K562 (cell line): ENCODE measurements around the gene GBP7. TPM values are rescaled to one million over a fixed set of nuclear protein-coding genes. Genes with fewer than 3 reads are reported as not detected.

Source experiments
- AFF4 ChIP-seq: sonication (generic); formaldehyde crosslinking; IDR thresholded peaks from 2 replicates; pipeline ENCODE4 v1.8.0; 2023; ENCODE audit warnings: mild to moderate bottlenecking, missing genetic modification reagents
- CCNT2 ChIP-seq: IDR thresholded peaks from 2 replicates; pipeline ENCODE4 v1.6.1; 2011; ENCODE audit warnings: borderline replicate concordance, low read depth, mild to moderate bottlenecking, moderate library complexity, mixed read lengths, low read length; ENCODE audit not compliant: insufficient read length; ENCODE audit errors: extremely low read depth
- CHD2 ChIP-seq: IDR thresholded peaks from 2 replicates; pipeline ENCODE4 v1.6.1; 2011; ENCODE audit warnings: low read depth, low read length
- DACH1 ChIP-seq: fragments of 450-650 bp; IDR thresholded peaks from 2 replicates; pipeline ENCODE4 v1.6.1; 2018; ENCODE audit not compliant: partially characterized antibody
- DLX4 ChIP-seq: fragments of 250-450 bp; sonication (Bioruptor Pico); IDR thresholded peaks from 2 replicates; pipeline ENCODE4 v1.6.1; 2021; ENCODE audit warnings: mild to moderate bottlenecking
- ETS1 ChIP-seq: conservative IDR thresholded peaks from 2 replicates; pipeline ENCODE4 v1.6.1; 2011; ENCODE audit warnings: low read depth, mild to moderate bottlenecking, low read length; ENCODE audit not compliant: control insufficient read depth
- FIP1L1 ChIP-seq: fragments of 200-400 bp; formaldehyde crosslinking; IDR thresholded peaks from 2 replicates; pipeline ENCODE4 v1.6.1; 2018; ENCODE audit warnings: mild to moderate bottlenecking, low read depth, low read length; ENCODE audit not compliant: poor library complexity, severe bottlenecking
- GMEB1 ChIP-seq: fragments of 250-450 bp; sonication (Bioruptor Pico); IDR thresholded peaks from 2 replicates; pipeline ENCODE4 v1.4.0; 2020; ENCODE audit warnings: mild to moderate bottlenecking
- HCFC1 ChIP-seq: IDR thresholded peaks from 2 replicates; pipeline ENCODE4 v1.6.1; 2012; ENCODE audit warnings: low read depth, low read length, improper control_type of control experiment
- HDAC8 ChIP-seq: fragments of 450-650 bp; IDR thresholded peaks from 2 replicates; pipeline ENCODE4 v1.6.1; 2016; ENCODE audit warnings: mild to moderate bottlenecking, missing genetic modification characterization, moderate library complexity, missing compliant biosample characterization
- IRF2 ChIP-seq: sonication (generic); formaldehyde crosslinking; IDR thresholded peaks from 2 replicates; pipeline ENCODE4 v1.8.1; 2022; ENCODE audit warnings: mild to moderate bottlenecking, missing genetic modification reagents
- MAX ChIP-seq: sonication (generic); formaldehyde crosslinking; IDR thresholded peaks from 2 replicates; pipeline ENCODE4 v1.9.0; 2022; ENCODE audit warnings: mild to moderate bottlenecking, missing genetic modification reagents
- PTTG1 ChIP-seq: fragments of 450-650 bp; IDR thresholded peaks from 2 replicates; pipeline ENCODE4 v1.6.1; 2016; ENCODE audit warnings: low read depth, mild to moderate bottlenecking, missing genetic modification characterization, missing compliant biosample characterization
- RBM22 ChIP-seq: fragments of 200-400 bp; formaldehyde crosslinking; IDR thresholded peaks from 2 replicates; pipeline ENCODE4 v1.6.1; 2018; ENCODE audit warnings: low read length, low read depth; ENCODE audit not compliant: poor library complexity, severe bottlenecking
- RFX5 ChIP-seq: IDR thresholded peaks from 2 replicates; pipeline ENCODE4 v1.6.1; 2011; ENCODE audit warnings: low read depth, mild to moderate bottlenecking, improper control_type of control experiment, low read length
- SIN3B ChIP-seq: fragments of 450-650 bp; IDR thresholded peaks from 2 replicates; pipeline ENCODE4 v1.6.1; 2017; ENCODE audit warnings: low read depth, mild to moderate bottlenecking, moderate library complexity
- ZFP1 ChIP-seq: fragments of 450-650 bp; formaldehyde crosslinking; IDR thresholded peaks from 2 replicates; pipeline ENCODE4 v1.4.0; 2020; ENCODE audit warnings: mild to moderate bottlenecking, mixed read lengths
- ZKSCAN3 ChIP-seq: fragments of 250-450 bp; sonication (Bioruptor Pico); IDR thresholded peaks from 2 replicates; pipeline ENCODE4 v1.4.0; 2020
- ZKSCAN8 ChIP-seq: fragments of 200-800 bp; sonication (Bioruptor generic); IDR thresholded peaks from 2 replicates; pipeline ENCODE4 v1.6.1; 2016; ENCODE audit warnings: missing genetic modification characterization, missing compliant biosample characterization
- ZNF212 ChIP-seq: fragments of 450-650 bp; formaldehyde crosslinking; IDR thresholded peaks from 2 replicates; pipeline ENCODE4 v1.4.0; 2020; ENCODE audit warnings: mild to moderate bottlenecking
- ZNF263 ChIP-seq: sonication (generic); formaldehyde crosslinking; IDR thresholded peaks from 2 replicates; pipeline ENCODE4 v1.8.0; 2022; ENCODE audit warnings: mild to moderate bottlenecking, missing genetic modification reagents, borderline replicate concordance
- ZNF668 ChIP-seq: fragments of 250-450 bp; sonication (Bioruptor Pico); IDR thresholded peaks from 2 replicates; pipeline ENCODE4 v1.8.0; 2022; ENCODE audit warnings: mild to moderate bottlenecking, inconsistent platforms
- polyA plus RNA-seq, 8 experiments: library from polyadenylated mRNA; depleted of rRNA in 4 of 8; stranded (reverse) in 5 of 8; unstranded in 3 of 8; fragments of >200 nt; fragmentation: Nextera tagmentation in 2 of 8; fragmentation: Illumina TruSeq in 1 of 8; extraction: Ambion mirVana in 2 of 8; extraction: Trizol in 1 of 8; gene quantifications; 2 replicates each; pipeline versions ENCODE4 v1.2.1 to v1.2.3, GENCODE V29; 2011 to 2014; ENCODE audit warnings: inconsistent platforms in 1 of 8, missing spikeins in 1 of 8
- total RNA-seq, 7 experiments: library from RNA; depleted of rRNA in 6 of 7; stranded (reverse); fragments of >200 nt in 6 of 7; fragmentation: Illumina TruSeq in 2 of 7; extraction: Trizol in 2 of 7; gene quantifications; 2 replicates each; pipeline versions ENCODE4 v1.2.1 to v1.2.3, GENCODE V29; 2011 to 2021; ENCODE audit warnings: low replicate concordance in 1 of 7

Gene GBP7
- total and polyA plus RNA-seq, 9 of the 15 experiments (the other 6 are each of a cell fraction or from before 2014, with no cell fraction given) = 0.03 TPM; not detected in 8

GRCh38 chr1:89125913-89126580 is 49.8 kb downstream of the GBP7 start, which contains the start of gene GBP2 (continued):
- no peak for TF ChIP-seq GMEB1
- TF ChIP-seq ZNF212 (CRISPR knock-in tag) = no peak
- no peak for TF ChIP-seq IRF2 (CRISPR knock-in tag)
- TF ChIP-seq RFX5 = no peak
- TF ChIP-seq ZNF668 (CRISPR knock-in tag) = no peak
- TF ChIP-seq ETS1 = no peak
- no peak for TF ChIP-seq MAX (CRISPR knock-in tag)
- TF ChIP-seq CCNT2 = no peak
- TF ChIP-seq SIN3B = no peak
- no peak for TF ChIP-seq HDAC8 (tag)
- no peak for TF ChIP-seq DACH1
- no peak for TF ChIP-seq PTTG1 (tag)
- TF ChIP-seq AFF4 = no peak
- no peak for TF ChIP-seq DLX4
- TF ChIP-seq FIP1L1 = no peak
- TF ChIP-seq ZKSCAN8 (CRISPR knock-in tag) = no peak
- no peak for TF ChIP-seq CHD2
- TF ChIP-seq ZNF263 (CRISPR knock-in tag) = no peak
- TF ChIP-seq RBM22 = no peak
- TF ChIP-seq HCFC1 = no peak
- TF ChIP-seq ZFP1 (CRISPR knock-in tag) = no peak
- no peak for TF ChIP-seq ZKSCAN3 (CRISPR knock-in tag)
